Loucy (cell line): ENCODE results near the gene NSUN2.
"Not testable (repeated sequence)": the region's sequence is repeated elsewhere in the genome, so short reads cannot be mapped to it uniquely, and the experiment has no call there.

Source experiments
- H2AFZ ChIP-seq: fragments of 200-600 bp; sonication (generic); 2 replicates; pipeline ENCODE4 v1.6.0; 2016; ENCODE audit warnings: antibody characterized with exemption, mild to moderate bottlenecking, low read length, moderate library complexity
- H3F3A ChIP-seq: fragments of 200-600 bp; 2 replicates; pipeline ENCODE4 v1.6.0; 2016; ENCODE audit warnings: antibody characterized with exemption, low read depth, mild to moderate bottlenecking
- H3K27me3 ChIP-seq: fragments of 200-600 bp; sonication (generic); 2 replicates; pipeline ENCODE4 v1.6.1; 2014; ENCODE audit warnings: low read length, mild to moderate bottlenecking; ENCODE audit not compliant: insufficient read depth, poor library complexity, severe bottlenecking
- H3K36me3 ChIP-seq: fragments of 200-600 bp; sonication (generic); 2 replicates; pipeline ENCODE4 v1.6.1; 2016; ENCODE audit warnings: low read length; ENCODE audit not compliant: insufficient read depth
- H3K4me1 ChIP-seq: fragments of 200-600 bp; sonication (generic); 2 replicates; pipeline ENCODE4 v1.5.1; 2014; ENCODE audit warnings: low read length, mild to moderate bottlenecking; ENCODE audit not compliant: insufficient read depth, poor library complexity, severe bottlenecking
- H3K4me2 ChIP-seq: fragments of 200-600 bp; sonication (generic); 2 replicates; pipeline ENCODE4 v1.6.0; 2014; ENCODE audit warnings: antibody characterized with exemption, low read length, low read depth, mild to moderate bottlenecking; ENCODE audit not compliant: poor library complexity, severe bottlenecking
- H3K4me3 ChIP-seq: fragments of 200-600 bp; sonication (generic); 2 replicates; pipeline ENCODE4 v1.5.1; 2014; ENCODE audit warnings: low read length, mild to moderate bottlenecking, mixed read lengths; ENCODE audit not compliant: poor library complexity, severe bottlenecking
- H3K79me2 ChIP-seq: fragments of 200-600 bp; sonication (generic); 2 replicates; pipeline ENCODE4 v1.6.1; 2014; ENCODE audit warnings: low read length; ENCODE audit not compliant: insufficient read depth
- H3K9ac ChIP-seq: fragments of 200-600 bp; sonication (generic); 2 replicates; pipeline ENCODE4 v1.6.0; 2014; ENCODE audit warnings: mild to moderate bottlenecking, low read depth, low read length, moderate library complexity; ENCODE audit not compliant: poor library complexity, severe bottlenecking
- H3K9me2 ChIP-seq: fragments of 200-600 bp; sonication (generic); replicated peaks from 2 replicates; pipeline ENCODE4 v1.6.1; 2016; ENCODE audit warnings: low read depth, low read length, mixed read lengths
- H3K9me3 ChIP-seq: fragments of 200-600 bp; sonication (generic); 2 replicates; pipeline ENCODE4 v1.6.1; 2014; ENCODE audit warnings: mild to moderate bottlenecking, antibody characterized with exemption, low read length, low read depth; ENCODE audit not compliant: insufficient read depth
- H4K20me1 ChIP-seq: fragments of 200-600 bp; sonication (generic); 2 replicates; pipeline ENCODE4 v1.6.0; 2014; ENCODE audit warnings: antibody characterized with exemption, low read length, mild to moderate bottlenecking; ENCODE audit not compliant: insufficient read depth, poor library complexity, severe bottlenecking
- EZH2phosphoT487 ChIP-seq: fragments of 200-600 bp; IDR thresholded peaks from 2 replicates; pipeline ENCODE4 v1.6.1; 2018; ENCODE audit warnings: antibody characterized with exemption, mild to moderate bottlenecking, moderate library complexity, borderline replicate concordance
- TF ChIP-seq, protein P1 (sequence below): fragments of 200-600 bp; sonication (generic); conservative IDR thresholded peaks from 2 replicates; pipeline ENCODE4 v1.5.1; 2014; ENCODE audit warnings: mild to moderate bottlenecking, antibody characterized with exemption, low read length

NSUN2 gene

DNA sequence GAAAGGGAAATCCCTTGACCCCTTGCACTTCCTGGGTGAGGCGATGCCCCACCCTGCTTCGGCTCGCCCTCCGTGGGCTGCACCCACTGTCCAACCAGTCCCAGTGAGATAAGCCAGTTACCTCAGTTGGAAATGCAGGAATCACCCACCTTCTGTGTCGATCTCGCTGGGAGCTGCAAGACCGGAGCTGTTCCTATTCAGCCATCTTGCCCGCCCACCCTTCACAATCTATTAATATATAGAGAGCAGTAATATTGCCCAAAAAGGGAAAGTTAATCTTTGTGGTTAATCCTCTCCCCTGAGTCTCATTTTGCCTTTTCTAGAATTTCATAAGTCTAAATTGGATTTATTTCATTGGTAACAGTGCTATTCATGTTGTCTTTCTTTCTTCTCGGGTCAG lies 16.8 kb upstream of the NSUN2 start:
- Histone ChIP-seq H4K20me1 (no peaks in the 10 kb centered on the region), H3K4me2 (no peak overlapping the region), H3K9me2 (no peaks in the 10 kb centered on the region), H3K27me3 (no peaks in the 10 kb centered on the region), H2AFZ (no peak overlapping the region), H3K4me3 (no peak overlapping the region), H3K9me3 (no peaks in the 10 kb centered on the region), H3K9ac (no peak overlapping the region), H3K79me2 (no peaks in the 10 kb centered on the region), H3F3A (no peaks in the 10 kb centered on the region), H3K36me3 (peaks cover 3% of the 10 kb centered on the region; the same call in 1 of the 2 replicates), H3K4me1 (no peaks in the 10 kb centered on the region)
- TF ChIP-seq, protein P1, sequence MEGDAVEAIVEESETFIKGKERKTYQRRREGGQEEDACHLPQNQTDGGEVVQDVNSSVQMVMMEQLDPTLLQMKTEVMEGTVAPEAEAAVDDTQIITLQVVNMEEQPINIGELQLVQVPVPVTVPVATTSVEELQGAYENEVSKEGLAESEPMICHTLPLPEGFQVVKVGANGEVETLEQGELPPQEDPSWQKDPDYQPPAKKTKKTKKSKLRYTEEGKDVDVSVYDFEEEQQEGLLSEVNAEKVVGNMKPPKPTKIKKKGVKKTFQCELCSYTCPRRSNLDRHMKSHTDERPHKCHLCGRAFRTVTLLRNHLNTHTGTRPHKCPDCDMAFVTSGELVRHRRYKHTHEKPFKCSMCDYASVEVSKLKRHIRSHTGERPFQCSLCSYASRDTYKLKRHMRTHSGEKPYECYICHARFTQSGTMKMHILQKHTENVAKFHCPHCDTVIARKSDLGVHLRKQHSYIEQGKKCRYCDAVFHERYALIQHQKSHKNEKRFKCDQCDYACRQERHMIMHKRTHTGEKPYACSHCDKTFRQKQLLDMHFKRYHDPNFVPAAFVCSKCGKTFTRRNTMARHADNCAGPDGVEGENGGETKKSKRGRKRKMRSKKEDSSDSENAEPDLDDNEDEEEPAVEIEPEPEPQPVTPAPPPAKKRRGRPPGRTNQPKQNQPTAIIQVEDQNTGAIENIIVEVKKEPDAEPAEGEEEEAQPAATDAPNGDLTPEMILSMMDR = no peak
- TF ChIP-seq EZH2phosphoT487 = no peak

DNA sequence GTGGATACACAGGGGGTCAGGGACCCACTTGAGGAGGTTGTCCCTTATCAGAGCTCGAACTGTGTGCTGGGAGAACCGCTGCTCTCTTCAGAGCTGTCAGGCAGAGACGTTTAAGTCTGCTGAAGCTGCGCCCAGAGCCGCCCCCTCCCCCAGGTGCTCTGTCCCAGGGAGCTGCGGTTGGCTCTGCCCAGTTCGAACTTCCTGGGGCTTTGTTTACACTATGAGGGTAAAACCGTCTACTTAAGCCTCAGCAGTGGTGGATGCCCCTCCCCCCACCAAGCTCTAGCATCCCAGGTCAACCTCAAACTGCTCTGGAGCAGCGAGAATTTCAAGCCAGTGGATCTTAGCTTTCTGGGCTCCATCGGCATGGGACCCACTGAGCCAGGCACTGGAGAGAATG lies 16.3 kb upstream of the NSUN2 start:
- Histone ChIP-seq H3K79me2 (no peaks in the 10 kb centered on the region), H3K4me2 (no peak overlapping the region), H3K4me1 (no peaks in the 10 kb centered on the region), H3K9ac (no peak overlapping the region), H3K9me2 (no peaks in the 10 kb centered on the region), H3F3A (no peaks in the 10 kb centered on the region), H3K36me3 (peaks cover 3% of the 10 kb centered on the region; the same call in 1 of the 2 replicates), H3K27me3 (no peaks in the 10 kb centered on the region), H4K20me1 (no peaks in the 10 kb centered on the region), H3K4me3 (no peak overlapping the region), H3K9me3 (no peaks in the 10 kb centered on the region), H2AFZ (no peak overlapping the region)
- TF ChIP-seq, protein P1 = no peak
- no peak for TF ChIP-seq EZH2phosphoT487

DNA sequence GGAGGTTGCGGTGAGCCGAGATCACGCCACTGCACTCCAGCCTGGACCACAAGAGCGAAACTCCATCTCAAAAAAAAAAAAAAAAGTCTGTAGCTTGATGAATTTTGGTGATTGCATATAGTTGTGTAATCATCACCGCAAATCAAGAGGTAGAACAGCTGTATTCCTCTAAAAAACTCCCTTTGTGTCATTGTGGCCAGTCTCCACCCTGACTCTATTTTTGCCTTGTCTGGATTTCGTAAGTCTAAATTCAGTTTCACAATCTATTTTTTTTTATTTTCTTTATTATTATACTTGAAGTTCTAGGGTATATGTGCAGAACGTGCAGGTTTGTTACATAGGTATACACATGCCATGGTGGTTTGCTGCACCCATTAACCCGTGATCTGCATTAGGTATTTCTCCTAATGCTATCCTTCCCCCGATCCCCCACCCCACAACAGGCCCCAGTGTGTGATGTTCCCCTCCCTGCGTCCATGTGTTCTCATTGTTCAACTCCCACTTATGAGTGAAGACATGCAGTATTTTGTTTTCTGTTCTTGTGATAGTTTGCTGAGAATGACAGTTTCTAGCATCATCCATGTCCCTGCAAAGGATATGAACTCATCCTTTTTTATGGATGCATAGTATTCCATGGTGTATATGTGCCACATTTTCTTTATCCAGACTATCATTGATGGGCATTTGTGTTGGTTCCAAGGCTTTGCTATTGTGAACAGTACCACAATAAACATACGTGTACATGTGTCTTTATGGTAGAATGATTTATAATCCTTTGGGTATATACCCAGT lies 12.9 kb upstream of the NSUN2 start:
- H4K20me1 ChIP-seq, H3K36me3 ChIP-seq, H3K27me3 ChIP-seq, H3K4me2 ChIP-seq, H3F3A ChIP-seq, H3K9ac ChIP-seq, H3K4me3 ChIP-seq, H3K4me1 ChIP-seq, H3K9me3 ChIP-seq, H2AFZ ChIP-seq, H3K9me2 ChIP-seq, H3K79me2 ChIP-seq: not testable (repeated sequence)

DNA sequence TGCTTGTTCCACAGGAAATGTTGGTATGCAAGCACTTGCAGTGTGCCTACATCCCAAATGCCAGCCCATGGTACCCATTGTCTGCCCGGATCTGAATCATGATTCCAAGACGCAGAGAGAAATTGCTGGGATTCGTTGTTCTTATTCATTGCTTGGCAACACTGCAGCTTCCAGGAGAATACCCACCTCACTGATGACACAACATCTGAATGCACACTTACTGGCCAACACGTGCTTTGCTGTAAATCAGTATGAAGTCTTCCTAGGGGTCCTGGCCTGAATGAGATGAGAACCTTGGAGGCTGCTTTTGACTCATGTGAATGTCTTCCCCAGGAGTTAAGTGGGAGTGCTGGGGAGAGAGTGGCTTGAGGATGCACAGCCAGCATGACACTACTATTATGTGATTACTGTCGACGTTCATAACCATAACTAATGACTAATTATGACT lies 12.0 kb upstream of the NSUN2 start:
- no peak overlapping the region for H3K9ac ChIP-seq
- H3K9me2 ChIP-seq = no peaks in the 10 kb centered on the region
- H3K79me2 ChIP-seq = no peaks in the 10 kb centered on the region
- TF ChIP-seq, protein P1 = no peak
- no peak for TF ChIP-seq EZH2phosphoT487
- H3K4me2 ChIP-seq = no peak overlapping the region
- H3F3A ChIP-seq = no peaks in the 10 kb centered on the region
- no peaks in the 10 kb centered on the region for H3K4me1 ChIP-seq
- H4K20me1 ChIP-seq = no peaks in the 10 kb centered on the region
- no peak overlapping the region for H3K4me3 ChIP-seq
- H3K27me3 ChIP-seq = no peaks in the 10 kb centered on the region
- H2AFZ ChIP-seq = no peak overlapping the region
- no peaks in the 10 kb centered on the region for H3K9me3 ChIP-seq
- H3K36me3 ChIP-seq = no peaks in the 10 kb centered on the region; the same call in 1 of the 2 replicates
